Stimulated activated CD4-positive, alpha-beta T cell treated with anti-CD3 and anti-CD28 coated beads, Interleukin-2, amount 100 ng/mL, for 24 hours (primary cell): Measurements from ENCODE around the gene DCUN1D3.
"Not testable (repeated sequence)": the region's sequence is repeated elsewhere in the genome, so short reads cannot be mapped to it uniquely, and the experiment has no call there.

Experiments used
- DNase-seq, 2 donors: peaks; one replicate each; pipeline ENCODE4 v3.0.0-alpha.2; 2020

DCUN1D3 gene

GRCh38 chr16:20821682-20822081 is 78.5 kb downstream of the DCUN1D3 start:
- DNase-seq = no peak

GRCh38 chr16:20818929-20819585 is 81.1 kb downstream of the DCUN1D3 start:
- no peak for DNase-seq

DNA sequence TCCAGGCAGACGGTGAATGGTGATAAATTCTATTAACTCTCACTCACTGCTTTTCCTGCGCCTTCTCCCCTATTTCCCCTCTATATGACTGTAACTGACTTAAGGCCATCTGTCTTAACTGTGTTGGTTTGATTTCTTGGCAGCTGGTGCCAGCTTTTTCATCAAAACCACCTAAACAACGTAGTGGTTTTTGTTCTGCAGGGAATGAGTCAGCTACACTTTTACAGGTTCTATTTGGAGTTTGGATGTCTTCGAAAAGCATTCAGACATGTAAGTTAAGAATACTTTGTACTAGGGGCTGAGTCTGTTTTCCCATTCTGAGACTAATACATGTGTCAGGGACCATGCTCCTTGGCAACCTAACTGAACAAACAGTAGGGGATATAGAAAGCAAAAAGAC is 85.4 kb downstream of the DCUN1D3 start:
- DNase-seq = no peak

GRCh38 chr16:20812510-20812909 is 87.6 kb downstream of the DCUN1D3 start:
- no peak for DNase-seq

DNA sequence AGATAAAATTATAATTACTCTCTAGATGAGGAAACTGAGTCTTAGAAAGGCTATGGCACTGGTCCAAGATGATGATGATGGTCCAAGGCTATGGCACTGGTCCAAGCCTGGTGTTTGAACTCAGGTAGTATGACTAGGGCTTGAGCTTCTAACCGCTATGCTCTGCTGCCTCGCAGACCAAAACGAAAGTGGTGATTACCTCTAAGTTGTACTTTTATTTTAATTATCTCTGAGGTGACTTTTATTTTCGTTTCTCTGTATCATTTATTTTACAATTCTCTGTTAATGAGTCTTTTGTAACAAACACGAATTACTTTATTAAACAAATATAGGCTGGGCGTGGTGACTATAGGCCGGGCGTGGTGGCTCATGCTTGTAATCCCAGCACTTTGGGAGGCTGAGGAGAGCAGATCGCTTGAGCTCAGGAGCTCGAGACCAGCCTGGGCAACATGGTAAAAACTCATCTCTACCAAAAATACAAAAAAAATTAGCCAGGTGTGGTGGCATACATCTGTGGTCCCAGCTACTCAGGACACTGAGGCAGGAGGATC is 88.2 kb downstream of the DCUN1D3 start:
- DNase-seq = no peak

DNA sequence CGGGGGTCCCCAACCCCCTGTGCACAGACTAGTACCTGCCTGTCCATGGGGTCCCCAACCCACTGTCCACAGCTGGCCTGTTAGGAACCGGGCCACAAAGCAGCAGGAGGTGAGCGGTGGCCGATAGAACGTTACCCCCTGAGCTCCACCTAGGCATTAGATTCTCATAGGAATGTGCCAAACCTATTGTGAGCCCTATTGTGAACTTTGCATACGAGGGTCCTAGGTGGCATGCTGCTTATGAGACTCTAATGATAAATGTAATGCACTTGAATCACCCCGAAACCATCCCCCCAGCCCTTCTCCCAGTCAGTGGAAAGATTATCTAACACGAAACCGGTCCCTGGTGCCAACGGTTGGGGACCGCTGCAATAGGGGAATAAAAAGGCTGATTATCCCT is 92.3 kb downstream of the DCUN1D3 start:
- no peak for DNase-seq

- peak; percentile 80 to 85 for DNase-seq
These were observed 93.7 kb downstream of the DCUN1D3 start, which contains the start of the genes ERI2 and REXO5 for GRCh38 chr16:20806168-20807050. TSS of gene ERI2 (minus strand) at chr16:20806472. CDS start at chr16:20806430, 42 bp downstream. TSS of gene REXO5 (plus strand) at chr16:20806527. CDS start at chr16:20806954, 427 bp downstream.

DNA sequence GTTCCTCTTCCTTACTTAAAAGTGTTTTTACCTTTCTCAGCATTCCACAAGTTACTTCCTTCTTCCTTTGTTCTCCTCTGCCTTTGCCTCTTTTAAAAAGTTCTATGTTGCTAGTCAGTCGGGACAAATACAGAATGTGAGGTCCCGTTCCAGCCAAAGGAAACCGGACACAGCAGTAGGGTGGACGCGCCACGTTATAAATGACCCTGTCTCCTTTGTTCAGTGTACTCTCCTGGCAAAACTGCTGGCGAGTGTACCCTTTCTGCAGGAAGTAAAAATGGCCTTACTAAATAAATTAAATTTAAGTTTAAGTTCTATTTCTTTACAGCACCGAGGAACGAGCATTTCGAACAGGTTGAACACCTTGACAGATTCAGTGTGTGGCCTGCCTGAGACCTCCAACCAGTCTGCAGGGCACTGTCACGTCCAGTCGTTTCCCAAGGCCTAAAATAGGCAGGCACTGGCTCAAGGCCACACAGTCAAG is 94.4 kb downstream of the DCUN1D3 start:
- DNase-seq = not testable (repeated sequence)
